Inflammatory macrophage treated with lipopolysaccharide for 1 hour (primary cell): ENCODE data around the gene C19orf44.
"Not testable (repeated sequence)": the region's sequence is repeated elsewhere in the genome, so short reads cannot be mapped to it uniquely, and the experiment has no call there.

Experiments used
- DNase-seq, 2 donors: peaks; one replicate each; pipeline ENCODE4 v3.0.0-alpha.2; 2020 to 2022

The C19orf44 gene

DNA sequence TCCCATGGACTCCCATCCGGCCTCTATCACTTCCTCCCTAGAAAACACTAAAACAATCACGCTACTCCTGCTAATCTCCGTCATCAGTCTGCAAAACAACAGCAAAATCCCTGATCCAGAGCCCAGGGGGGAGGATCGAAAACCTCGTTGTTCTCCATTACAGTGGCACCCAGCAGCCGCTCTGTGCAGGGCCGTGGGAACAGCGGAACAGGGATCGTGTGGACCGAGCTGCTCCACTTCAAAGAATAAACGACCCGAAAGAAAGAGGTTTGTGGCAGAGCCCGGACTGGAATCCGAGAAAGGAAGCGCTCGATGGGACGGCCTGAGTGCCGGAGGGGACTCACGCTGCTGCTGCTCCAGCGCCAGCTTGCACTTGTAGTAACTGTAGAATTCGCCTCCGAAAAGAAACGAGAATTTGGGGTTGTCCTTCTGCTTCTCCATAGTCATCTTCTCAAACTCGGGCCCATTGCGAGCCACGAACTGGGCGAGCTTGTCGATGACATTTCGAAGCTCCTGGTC lies 45.4 kb downstream of the C19orf44 start:
- peak; percentile 3 to 8 for DNase-seq

DNA sequence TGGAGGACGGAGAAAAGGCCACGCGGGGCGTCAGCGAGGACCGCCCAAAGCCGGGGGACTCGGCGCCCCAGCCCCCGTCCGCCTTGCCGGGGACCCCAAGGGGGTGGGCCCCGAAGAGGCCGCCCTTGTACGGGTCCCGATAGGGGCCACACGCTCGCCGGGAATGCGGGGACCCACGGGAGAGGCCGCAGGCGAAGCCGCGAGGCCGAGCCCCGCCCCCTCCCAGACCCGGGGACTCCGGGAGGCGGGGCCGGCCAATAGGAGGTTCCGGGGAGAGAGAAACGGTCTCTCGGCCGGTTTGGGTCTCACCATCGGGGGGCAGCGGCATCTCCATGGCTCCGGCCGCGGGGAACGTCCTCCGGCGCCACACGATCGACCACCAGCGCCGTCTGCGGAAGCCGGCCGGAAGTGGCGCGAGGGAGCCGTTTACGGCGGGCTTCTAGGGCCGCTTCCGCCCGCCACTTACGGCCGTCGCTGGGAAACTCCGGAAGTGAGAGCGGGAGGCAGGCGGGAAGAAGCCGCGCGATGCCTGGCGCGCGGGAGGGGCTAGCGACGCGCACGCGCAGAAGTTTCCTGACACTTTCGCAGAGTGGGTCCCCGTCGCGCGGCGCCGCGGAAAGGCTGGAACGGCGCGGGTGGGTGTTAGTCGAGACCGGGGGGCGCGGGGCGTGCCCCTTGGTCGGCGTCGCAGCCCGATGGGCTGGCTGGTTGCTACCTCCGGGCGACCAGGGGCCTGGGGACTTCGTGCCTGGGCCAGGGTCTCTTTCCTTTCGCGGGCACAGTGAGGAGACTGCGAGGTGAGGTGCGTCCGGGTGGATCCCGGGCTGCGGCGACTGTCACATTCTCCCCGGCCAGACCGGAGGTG lies 46.1 kb downstream of the C19orf44 start, which contains the start of gene CHERP:
CHERP (minus strand) TSS at position 393 of the 865 bp plus-strand sequence; CDS start at position 334, 59 bp downstream.
- DNase-seq: peak; percentile 93 to 96

DNA sequence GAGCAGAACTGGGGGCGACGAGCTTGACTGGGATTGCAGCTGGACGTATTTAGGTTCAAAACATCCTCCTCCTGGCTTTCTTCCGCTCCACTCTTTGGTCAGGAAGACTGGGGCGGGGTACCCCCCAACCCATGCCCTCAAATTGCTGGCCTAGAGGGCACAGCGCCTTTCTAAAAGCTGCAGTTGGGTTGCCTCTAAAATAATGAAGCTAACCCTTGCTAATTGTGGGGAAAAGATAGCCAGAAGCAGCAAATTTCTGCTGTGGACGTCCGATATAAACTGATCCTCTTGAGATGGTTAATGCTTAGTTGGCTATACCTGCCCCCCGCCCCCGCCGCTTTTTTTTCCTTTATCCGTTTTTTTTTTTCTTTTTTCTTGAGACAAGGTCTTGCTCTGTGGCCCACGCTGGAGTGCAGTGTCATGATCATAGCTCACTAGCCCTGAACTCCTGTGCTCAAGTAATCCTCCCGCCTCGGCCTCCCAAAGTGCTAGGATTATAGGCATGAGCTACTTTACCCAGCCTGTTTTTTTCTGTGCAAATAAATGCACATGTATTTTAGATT lies 46.8 kb downstream of the C19orf44 start:
- DNase-seq: peak in 1 of 2 donors; percentile 14

DNA sequence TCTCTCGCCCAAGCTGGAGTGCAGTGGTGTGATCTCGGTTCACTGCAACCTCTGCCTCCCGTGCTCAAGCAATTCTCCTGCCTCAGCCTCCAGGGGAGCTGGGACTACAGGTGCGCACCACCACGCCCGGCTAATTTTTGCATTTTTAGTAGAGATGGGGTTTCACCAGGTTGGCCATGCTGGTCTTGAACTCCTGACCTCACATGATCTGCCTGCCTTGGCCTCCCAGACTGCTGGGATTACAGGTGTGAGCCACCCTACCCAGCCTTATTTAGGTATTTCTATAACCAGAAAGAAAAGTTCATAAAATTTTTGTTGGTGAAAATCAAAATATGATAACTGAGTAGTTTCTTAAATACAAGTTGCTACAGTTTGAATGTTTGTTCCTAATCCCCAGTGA lies 47.5 kb downstream of the C19orf44 start:
- DNase-seq: not testable (repeated sequence)

DNA sequence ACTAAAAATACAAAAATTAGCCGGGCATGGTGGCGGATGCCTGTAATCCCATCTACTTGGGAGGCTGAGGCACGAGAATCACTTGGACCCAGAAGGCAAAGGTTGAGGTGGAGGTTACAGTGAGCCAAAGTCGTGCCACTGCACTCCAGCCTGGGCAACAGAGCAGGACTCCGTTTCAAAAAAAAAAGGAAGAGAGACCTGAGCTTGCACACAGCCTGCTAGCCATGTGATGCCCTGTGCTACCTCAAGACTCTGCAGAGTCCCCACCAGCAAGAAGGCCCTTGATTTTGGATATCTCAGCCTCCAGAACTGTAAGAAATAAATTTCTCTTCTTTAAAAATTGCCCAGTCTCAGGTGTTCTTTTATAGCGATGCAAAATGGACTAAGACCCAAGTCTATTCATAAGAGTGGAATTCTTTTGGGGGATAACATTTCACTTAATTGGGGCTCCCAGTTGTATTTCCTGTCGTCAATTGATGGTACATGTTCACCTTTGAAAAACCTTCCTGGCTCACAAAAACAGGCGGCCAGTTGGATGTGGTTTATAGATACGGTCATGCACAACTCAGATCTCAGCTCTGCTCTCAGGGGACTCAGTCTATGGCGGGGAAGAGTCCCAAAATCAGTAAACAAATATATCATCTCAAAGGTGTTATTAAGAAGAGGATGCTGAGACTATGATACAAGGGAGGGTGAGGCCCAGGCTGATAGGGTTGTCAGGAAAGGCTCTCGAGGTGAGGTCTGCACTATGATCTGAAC lies 48.5 kb downstream of the C19orf44 start:
- DNase-seq: no peak

DNA sequence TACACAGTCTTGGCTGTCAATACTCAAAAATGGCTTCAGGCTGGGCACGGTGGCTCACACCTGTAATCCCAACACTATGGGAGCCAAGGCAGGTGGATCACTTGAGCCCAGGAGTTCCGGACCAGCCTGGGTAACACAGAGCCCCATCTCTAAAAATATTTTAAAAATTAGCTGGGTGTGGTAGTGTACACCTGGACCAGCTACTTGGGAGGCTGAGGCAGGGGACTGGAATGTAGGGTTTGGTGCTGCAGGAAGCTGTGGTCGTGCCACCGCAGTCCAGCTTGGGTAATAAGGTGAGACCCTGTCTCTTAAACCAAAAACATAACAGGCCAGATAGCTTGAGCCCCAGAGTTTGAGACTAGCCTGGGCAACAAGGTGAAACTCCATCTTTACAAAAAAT lies 52.8 kb downstream of the C19orf44 start:
- no peak for DNase-seq

DNA sequence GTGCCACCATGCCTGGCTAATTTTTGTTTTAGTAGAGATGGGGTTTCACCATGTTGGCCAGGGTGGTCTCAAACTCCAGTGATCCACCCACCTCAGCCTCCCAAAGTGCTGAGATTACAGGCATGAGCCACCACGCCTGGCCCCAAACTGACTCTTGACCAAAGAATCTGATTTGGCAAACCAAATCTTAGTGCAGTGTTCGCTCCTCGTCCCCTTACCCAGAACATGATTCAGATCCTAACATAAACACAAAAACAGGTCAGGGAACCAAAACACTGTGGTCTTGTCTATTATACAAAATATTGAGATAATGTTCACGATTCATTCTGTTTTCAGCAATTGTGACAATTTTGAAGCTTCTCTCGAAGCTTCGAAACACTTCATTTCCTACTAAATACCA lies 55.7 kb downstream of the C19orf44 start:
- DNase-seq: not testable (repeated sequence)

DNA sequence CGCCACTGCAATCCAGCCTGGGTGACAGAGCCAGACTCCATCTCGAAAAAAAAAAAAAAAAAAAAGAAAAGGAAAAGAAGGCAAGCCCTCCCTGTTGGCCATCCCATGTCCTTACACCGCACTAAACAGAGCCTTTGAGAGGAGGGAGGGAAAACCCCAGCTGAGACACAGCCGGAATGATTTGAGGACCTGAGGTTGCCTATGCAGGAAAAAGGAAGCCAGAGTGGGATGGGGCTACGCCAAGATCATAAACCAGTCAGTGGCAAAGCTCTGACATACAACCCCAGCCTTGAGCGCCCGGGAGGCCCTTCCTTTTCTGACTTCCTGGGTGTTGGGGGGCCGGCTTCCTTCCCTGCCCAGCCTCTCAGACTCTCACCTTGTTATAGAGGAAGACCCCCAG lies 58.6 kb downstream of the C19orf44 start:
- no peak for DNase-seq

DNA sequence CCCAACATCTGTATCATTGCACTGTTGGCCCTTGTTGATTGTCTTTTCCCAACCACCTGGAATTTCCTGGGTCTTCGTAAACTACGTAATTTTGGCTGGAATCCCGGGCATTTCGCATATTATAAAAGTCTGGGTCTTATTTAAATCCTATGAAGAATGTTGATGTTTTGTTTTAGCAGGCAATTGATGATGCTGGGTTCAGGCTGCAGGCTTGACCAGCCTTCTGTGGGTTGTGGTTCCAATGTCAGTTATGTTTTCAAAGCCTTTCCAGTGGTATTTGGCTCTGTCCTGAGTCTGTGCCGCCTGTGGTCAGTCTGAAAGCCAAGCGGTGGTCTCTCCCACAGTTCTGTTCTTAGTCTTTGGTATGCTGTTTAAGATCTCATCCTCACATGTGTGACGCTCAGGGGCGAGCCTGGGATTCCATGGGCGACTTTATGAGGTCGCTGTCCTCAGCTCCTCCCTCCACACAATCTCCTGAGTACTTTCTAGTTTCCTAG lies 63.6 kb downstream of the C19orf44 start:
- no peak for DNase-seq

DNA sequence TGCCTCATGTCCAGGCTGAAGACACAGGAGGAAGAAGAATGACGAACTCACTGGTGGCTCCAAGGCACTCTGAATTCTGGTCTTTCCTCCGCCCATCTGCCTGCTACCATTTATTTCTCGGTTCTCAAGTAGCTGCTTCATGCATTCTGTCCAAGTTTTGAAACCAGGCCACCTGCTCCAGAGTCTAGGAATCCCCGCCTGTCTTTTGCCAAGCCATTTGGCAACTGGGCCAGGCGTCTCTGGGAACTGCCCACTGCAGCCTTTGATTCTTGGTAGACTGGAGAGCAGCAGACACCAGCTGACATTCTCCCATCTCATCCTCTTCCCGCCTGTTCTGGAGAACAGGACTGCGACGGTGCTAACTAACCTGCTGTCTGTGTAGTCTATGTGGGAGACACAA lies 65.2 kb downstream of the C19orf44 start:
- DNase-seq: no peak

DNA sequence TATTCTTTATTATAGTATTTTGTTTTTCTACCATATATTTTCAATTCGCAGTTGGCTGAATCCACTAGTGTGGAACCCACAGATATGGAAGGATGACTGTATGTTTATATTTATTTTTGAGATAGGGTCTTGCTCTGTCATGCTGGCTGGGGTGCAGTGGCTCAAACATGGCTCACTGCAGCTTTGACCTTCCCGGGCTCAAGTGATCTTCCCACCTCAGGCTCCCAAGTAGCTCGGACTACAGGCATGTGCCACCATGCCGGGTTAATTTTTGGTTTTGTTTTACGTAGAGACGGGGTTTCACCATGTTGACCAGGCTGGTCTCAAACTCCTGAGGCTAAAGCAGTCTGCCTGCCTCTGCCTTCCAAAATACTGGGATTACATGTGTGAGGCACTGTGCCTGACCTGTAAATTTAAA lies 66.4 kb downstream of the C19orf44 start:
- no peak for DNase-seq

DNA sequence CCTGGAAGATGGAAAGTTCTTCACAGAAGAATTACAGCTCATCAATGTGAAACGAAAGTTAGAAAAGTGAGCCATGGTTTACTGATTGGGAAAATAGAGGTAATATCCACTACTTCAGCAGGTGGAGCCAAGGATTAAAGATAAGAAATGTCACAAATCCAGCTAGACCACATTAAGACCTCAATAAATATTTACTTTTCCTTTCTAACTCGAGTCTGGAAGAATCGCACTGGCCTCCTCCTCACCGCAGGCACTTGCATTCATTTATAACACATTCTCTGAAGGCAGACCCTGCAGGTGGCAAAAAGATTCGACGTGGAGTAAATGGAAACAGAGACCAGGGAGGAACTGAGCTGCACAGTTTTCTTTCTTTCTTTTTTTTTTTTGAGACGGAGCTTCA lies 68.6 kb downstream of the C19orf44 start:
- DNase-seq: no peak

DNA sequence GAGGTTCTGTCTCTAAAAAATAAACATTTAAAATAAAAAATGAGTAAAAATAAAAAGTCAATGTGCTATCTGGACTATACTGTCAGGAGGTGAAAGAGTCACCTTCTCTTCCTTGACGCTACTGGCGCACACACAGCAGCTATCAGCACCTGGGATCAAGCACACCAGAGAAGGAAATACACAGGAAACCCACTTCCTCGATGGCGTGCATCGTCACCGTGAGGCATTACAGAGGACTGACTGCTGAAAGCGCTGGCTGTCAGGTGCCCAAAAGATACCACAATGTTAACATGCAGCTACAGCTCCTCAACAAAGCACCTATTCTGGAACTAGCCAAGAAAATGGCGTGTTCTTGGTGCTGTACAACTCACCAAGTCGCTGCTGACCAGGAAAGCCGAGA lies 70.0 kb downstream of the C19orf44 start:
- DNase-seq: no peak

DNA sequence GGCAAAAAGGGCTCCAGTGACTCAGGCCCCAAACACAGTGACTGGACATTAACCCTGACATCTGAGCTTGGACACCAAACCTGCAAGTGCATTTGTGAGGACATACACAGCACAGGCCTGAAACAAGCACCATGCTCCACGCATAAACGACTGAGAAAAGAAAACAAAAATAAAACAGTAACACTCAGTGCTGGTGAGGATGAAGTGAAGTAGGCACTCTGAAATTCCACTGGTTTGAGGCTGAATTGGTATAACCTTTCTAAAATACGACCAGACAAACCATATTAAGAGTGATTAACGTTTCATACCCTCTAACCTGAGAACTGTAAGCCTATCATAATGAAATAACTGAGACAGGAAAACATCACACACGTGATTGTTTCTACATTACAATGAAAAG lies 70.5 kb downstream of the C19orf44 start:
- DNase-seq: no peak

DNA sequence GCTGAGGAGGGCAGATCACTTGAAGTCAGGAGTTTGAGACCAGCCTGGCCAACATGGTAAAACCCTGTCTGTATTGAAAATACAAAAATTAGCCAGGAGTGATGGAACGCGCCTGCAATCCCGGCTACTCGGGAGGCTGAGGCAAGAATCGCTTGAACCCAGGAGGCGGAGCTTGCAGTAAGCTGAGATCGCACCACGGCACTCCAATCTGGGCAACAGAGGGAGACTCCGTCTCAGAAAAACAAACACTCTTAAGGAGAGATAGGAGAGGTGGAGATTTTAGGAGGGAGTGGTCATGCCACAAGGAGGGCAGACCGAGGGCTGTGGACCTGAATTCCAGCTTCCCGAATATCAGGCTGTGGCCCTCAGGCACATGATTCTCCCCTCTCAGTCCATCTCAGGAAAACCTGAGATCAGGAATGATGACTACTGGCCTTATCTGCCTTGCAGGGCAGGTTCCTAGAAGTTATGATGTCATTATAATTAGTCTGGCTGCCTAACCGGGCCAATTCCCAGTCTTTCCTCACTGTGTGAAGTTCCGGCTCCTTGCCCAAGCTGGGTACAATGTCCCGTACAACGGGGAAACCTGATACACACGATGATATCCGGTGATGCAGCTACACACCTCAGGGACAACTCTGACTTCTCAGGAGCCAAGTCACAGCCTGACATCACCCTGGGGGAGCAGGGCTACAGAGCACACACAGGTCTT lies 73.6 kb downstream of the C19orf44 start:
- DNase-seq: no peak
